Measurements from ENCODE around the gene MAN2B2.

- TF ChIP-seq CTCF (conservative IDR thresholded peaks at IDR 0.05; ENCODE audit: low read depth, low read length), result no peak
- TF ChIP-seq EZH2 (IDR thresholded peaks at IDR 0.05; ENCODE audit: low read length, unreplicated experiment), result no peak
- TF ChIP-seq EZH2phosphoT487 (IDR thresholded peaks at IDR 0.05; ENCODE audit: borderline replicate concordance, low read length), result no peak
These were observed 65.5 kb downstream of the MAN2B2 start, which contains the start of gene MRFAP1 for GRCh38 chr4:6640292-6641163.
